A549 (cell line): Measurements from ENCODE around the gene ARID1B. TPM values are rescaled to one million over a fixed set of nuclear protein-coding genes. Genes with fewer than 3 reads are reported as not detected.

Experiments
- ATAC-seq, 2 experiments: fragments of 200-7000 bp in 1 of 2; fragments of >200 bp in 1 of 2; cut with Nextera tagmentation in 1 of 2; cut with Tn5 transposase in 1 of 2; 3 replicates each; pipeline versions ENCODE4 v1.8.0 to v1.9.1; 2018 to 2020; ENCODE audit warnings: mild to moderate bottlenecking in 1 of 2, moderate library complexity in 1 of 2
- CTCF ChIA-PET: fragments of 300-600 bp; sonication (Branson Sonifier 250); formaldehyde crosslinking; extraction: SDS; loops from one replicate; lab custom pipeline; 2021; ENCODE audit warnings: antibody characterized with exemption, inconsistent platforms; lab: Yijun Ruan, JAX
- POLR2A ChIA-PET: fragments of 350-600 bp; formaldehyde crosslinking; extraction: SDS; loops from one replicate; lab custom pipeline; 2021; ENCODE audit warnings: antibody characterized with exemption, inconsistent platforms; lab: Yijun Ruan, JAX
- DNase-seq, 2 experiments: peaks; one replicate each; pipeline versions ENCODE4 v3.0.0 to v3.0.0-alpha.2; 2011 to 2016; ENCODE audit warnings: low read depth in 1 of 2, low spot score in 1 of 2
- FAIRE-seq: peaks from 2 replicates; lab custom pipeline; 2011; peaks lifted over from hg19 to GRCh38; lab: Jason Lieb, UNC
- H3K27ac ChIP-seq, 2 experiments: fragments of >200 bp; sonication (Bioruptor Twin); formaldehyde crosslinking; 3 replicates each; pipeline ENCODE4 v1.5.1; 2016 to 2017
- H3K4me1 ChIP-seq: fragments of >200 bp; sonication (Bioruptor Twin); formaldehyde crosslinking; 3 replicates; pipeline ENCODE4 v1.6.1; 2016
- H3K4me2 ChIP-seq: fragments of >200 bp; sonication (Bioruptor Twin); formaldehyde crosslinking; 3 replicates; pipeline ENCODE4 v1.6.1; 2016
- H3K4me3 ChIP-seq: fragments of >200 bp; sonication (Bioruptor Twin); formaldehyde crosslinking; 3 replicates; pipeline ENCODE4 v1.5.1; 2016
- H3K9me3 ChIP-seq: fragments of >200 bp; sonication (Bioruptor Twin); formaldehyde crosslinking; 3 replicates; pipeline ENCODE4 v1.6.1; 2016
- ATOH8 ChIP-seq: fragments of 250-450 bp; sonication (Bioruptor Pico); IDR thresholded peaks from 2 replicates; pipeline ENCODE4 v1.5.0; 2020; ENCODE audit warnings: low read depth, mild to moderate bottlenecking, moderate library complexity
- BHLHE40 ChIP-seq: IDR thresholded peaks from 2 replicates; pipeline ENCODE4 v1.6.1; 2012; ENCODE audit warnings: low read depth, low read length, inconsistent platforms
- CBX2 ChIP-seq: fragments of 200-600 bp; sonication (generic); IDR thresholded peaks from 2 replicates; pipeline ENCODE4 v1.6.1; 2016; ENCODE audit warnings: low read depth, mild to moderate bottlenecking, borderline replicate concordance
- E2F6 ChIP-seq: IDR thresholded peaks from 2 replicates; pipeline ENCODE4 v1.6.1; 2012; ENCODE audit warnings: low read depth, borderline replicate concordance
- FOSL2 ChIP-seq, 2 experiments: fragments of 450-650 bp in 1 of 2; fragments of >200 bp in 1 of 2; sonication (Bioruptor Twin) in 1 of 2; formaldehyde crosslinking; IDR thresholded peaks; 2 replicates each; pipeline versions ENCODE4 v1.5.0 to v1.6.1; 2016 to 2020; ENCODE audit warnings: mild to moderate bottlenecking in 1 of 2, moderate library complexity in 1 of 2
- GATA3 ChIP-seq: IDR thresholded peaks from 2 replicates; pipeline ENCODE4 v1.6.1; 2012; ENCODE audit warnings: borderline replicate concordance
- HMGXB4 ChIP-seq: fragments of 250-450 bp; sonication (Bioruptor Pico); IDR thresholded peaks from 2 replicates; pipeline ENCODE4 v1.5.0; 2021; ENCODE audit warnings: mild to moderate bottlenecking, moderate library complexity, borderline replicate concordance
- KDM1A ChIP-seq: fragments of 200-600 bp; sonication (generic); IDR thresholded peaks from 2 replicates; pipeline ENCODE4 v1.6.1; 2016; ENCODE audit warnings: low read depth, mild to moderate bottlenecking
- RAD21 ChIP-seq, 2 experiments: fragments of >200 bp in 1 of 2; sonication (Bioruptor Twin) in 1 of 2; formaldehyde crosslinking in 1 of 2; IDR thresholded peaks in 1 of 2; conservative IDR thresholded peaks in 1 of 2; 2 replicates in 1 of 2; 3 replicates in 1 of 2; pipeline ENCODE4 v1.6.1; 2012 to 2018; ENCODE audit warnings: inconsistent platforms in 1 of 2
- SMC3 ChIP-seq: fragments of >200 bp; sonication (Bioruptor Twin); formaldehyde crosslinking; IDR thresholded peaks from 3 replicates; pipeline ENCODE4 v1.6.1; 2018; ENCODE audit warnings: inconsistent platforms
- TFCP2L1 ChIP-seq: fragments of 250-450 bp; sonication (Bioruptor Pico); IDR thresholded peaks from 2 replicates; pipeline ENCODE4 v1.5.0; 2021; ENCODE audit warnings: mild to moderate bottlenecking
- ZC3H11A ChIP-seq: fragments of 450-650 bp; IDR thresholded peaks from 2 replicates; pipeline ENCODE4 v1.6.1; 2014; ENCODE audit warnings: antibody characterized with exemption, mild to moderate bottlenecking
- ZNF302 ChIP-seq: fragments of 250-450 bp; sonication (Bioruptor Pico); IDR thresholded peaks from 2 replicates; pipeline ENCODE4 v1.9.0; 2021; ENCODE audit warnings: inconsistent platforms, mild to moderate bottlenecking, moderate library complexity
- WGBS: methylation state at CpG from one replicate; pipeline ENCODE4 v1.1.6; 2017; ENCODE audit errors: missing lambda C conversion rate; 5-methylcytosine and 5-hydroxymethylcytosine counted together
- polyA plus RNA-seq, 4 experiments: library from polyadenylated mRNA; depleted of rRNA in 3 of 4; stranded (reverse); fragments of >200 nt; fragmentation: RNase III in 1 of 4; extraction: RNeasy Plus Mini Kit Qiagen cat#74134 plus additional on column Dnase treatment in 1 of 4; gene quantifications; 2 replicates in 3 of 4; 3 replicates in 1 of 4; pipeline ENCODE4 v1.2.3, GENCODE V29; 2011 to 2017

ARID1B gene
- polyA plus RNA-seq, 2 of the 4 experiments (the other 2 are of a cell fraction) = 13.5 to 16.3 TPM

DNA sequence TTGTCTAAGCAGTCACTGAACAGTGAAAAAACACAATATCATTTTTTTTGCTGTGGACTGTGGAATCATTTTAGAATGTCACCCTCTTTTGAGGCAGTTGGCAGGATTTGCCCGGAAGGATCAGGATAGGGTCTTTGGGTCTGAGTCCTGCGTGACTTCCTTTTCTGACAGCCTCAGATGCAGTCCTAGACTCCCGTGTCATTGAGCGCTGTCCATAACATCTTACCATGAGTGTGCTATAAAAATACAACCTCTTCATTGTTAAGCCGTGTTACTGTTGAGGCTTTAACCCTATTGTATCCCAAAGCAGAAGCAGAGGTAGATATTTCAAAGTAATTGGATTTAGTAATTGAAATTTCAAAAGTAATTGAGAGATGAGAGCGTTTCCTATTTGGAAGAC lies 30.6 kb downstream of the ARID1B start:
- ATAC-seq (no peak), DNase-seq (no peak), FAIRE-seq (no peak)
- WGBS = 81% methylated on average over 6 of the region's 6 CpGs
- ChIA-PET CTCF (interaction anchor here (0.6 kb wide), 1 partner anchor 1560 kb away, joined by 3 read pairs; no protein-coding TSS in a partner anchor), POLR2A (no interaction called here)
- Histone ChIP-seq H3K4me3 (no peak overlapping the region), H3K4me1 (peaks cover 18% of the 10 kb centered on the region), H3K9me3 (no peaks in the 10 kb centered on the region), H3K27ac (no peak overlapping the region), H3K4me2 (no peak overlapping the region)
- no peak for TF ChIP-seq ZC3H11A

GRCh38 chr6:156808287-156808686 lies 31.1 kb downstream of the ARID1B start:
- H3K27ac ChIP-seq = no peak overlapping the region
- TF ChIP-seq CBX2 (no peak), SMC3 (no peak), FOSL2 (IDR thresholded peaks at IDR 0.05) (no peak), FOSL2 (CRISPR knock-in tag; IDR thresholded peaks at IDR 0.05) (no peak)
- TF ChIP-seq, all 56 proteins: peak for 0
- no peak overlapping the region for H3K4me2 ChIP-seq
- DNase-seq = no peak
- 78% methylated on average over 2 of the region's 2 CpGs for WGBS
- CTCF ChIA-PET = interaction anchor here (0.6 kb wide), 1 partner anchor 1560 kb away, joined by 3 read pairs; no protein-coding TSS in a partner anchor
- no peak overlapping the region for H3K4me3 ChIP-seq
- FAIRE-seq = no peak
- no peak for ATAC-seq
- H3K4me1 ChIP-seq = peaks cover 18% of the 10 kb centered on the region
- POLR2A ChIA-PET = no interaction called here
- no peaks in the 10 kb centered on the region for H3K9me3 ChIP-seq

- Histone ChIP-seq H3K4me2 (no peak overlapping the region), H3K27ac (no peak overlapping the region), H3K4me1 (peaks cover 18% of the 10 kb centered on the region), H3K9me3 (no peaks in the 10 kb centered on the region), H3K4me3 (no peak overlapping the region)
- DNase-seq = no peak
- no peak for ATAC-seq
- 92% methylated on average over 4 of the region's 4 CpGs for WGBS
- TF ChIP-seq FOSL2 (IDR thresholded peaks at IDR 0.05) = no peak
- no peak for TF ChIP-seq FOSL2 (CRISPR knock-in tag; IDR thresholded peaks at IDR 0.05)
- no peak for TF ChIP-seq ZNF302
- ChIA-PET POLR2A (no interaction called here), CTCF (no interaction called here)
- FAIRE-seq = no peak
These were observed 31.9 kb downstream of the ARID1B start for GRCh38 chr6:156809034-156809433.

- no peak overlapping the region for H3K4me3 ChIP-seq
- CTCF ChIA-PET = interaction anchor here (1.6 kb wide), 1 partner anchor 375 kb away, joined by 3 read pairs; no protein-coding TSS in a partner anchor
- FAIRE-seq (no peak), DNase-seq (no peak), ATAC-seq (no peak)
- no peak overlapping the region for H3K4me2 ChIP-seq
- peaks cover 18% of the 10 kb centered on the region for H3K4me1 ChIP-seq
- 93% methylated on average over 2 of the region's 2 CpGs for WGBS
- no peak overlapping the region for H3K27ac ChIP-seq
- TF ChIP-seq GATA3 (no peak), E2F6 (no peak)
- TF ChIP-seq, all 56 proteins: peak for 0
- POLR2A ChIA-PET = no interaction called here
- H3K9me3 ChIP-seq = no peaks in the 10 kb centered on the region
These were observed 32.4 kb downstream of the ARID1B start for GRCh38 chr6:156809446-156810178.

GRCh38 chr6:156814036-156814581 lies 36.9 kb downstream of the ARID1B start:
- H3K9me3 ChIP-seq = no peaks in the 10 kb centered on the region
- ATAC-seq = no peak
- no peak for TF ChIP-seq RAD21 (conservative IDR thresholded peaks at IDR 0.05 in 1 of 2, IDR thresholded peaks at IDR 0.05 in 1 of 2)
- TF ChIP-seq HMGXB4 = no peak
- TF ChIP-seq KDM1A = no peak
- no peak for TF ChIP-seq TFCP2L1 (CRISPR knock-in tag)
- no peak for TF ChIP-seq BHLHE40
- TF ChIP-seq ATOH8 (CRISPR knock-in tag) = no peak
- TF ChIP-seq, all 56 proteins: peak for 0
- Histone ChIP-seq H3K4me2 (no peak overlapping the region), H3K4me1 (peaks cover 33% of the 10 kb centered on the region), H3K4me3 (no peak overlapping the region), H3K27ac (no peak overlapping the region)
- POLR2A ChIA-PET = no interaction called here
- FAIRE-seq = no peak
- WGBS = 94% methylated on average over 5 of the region's 8 CpGs
- CTCF ChIA-PET = no interaction called here
- DNase-seq = no peak
